ENCODE data around the gene EEF1A2.
"Not testable (repeated sequence)": the region's sequence is repeated elsewhere in the genome, so short reads cannot be mapped to it uniquely, and the experiment has no call there.

EEF1A2 gene

DNA sequence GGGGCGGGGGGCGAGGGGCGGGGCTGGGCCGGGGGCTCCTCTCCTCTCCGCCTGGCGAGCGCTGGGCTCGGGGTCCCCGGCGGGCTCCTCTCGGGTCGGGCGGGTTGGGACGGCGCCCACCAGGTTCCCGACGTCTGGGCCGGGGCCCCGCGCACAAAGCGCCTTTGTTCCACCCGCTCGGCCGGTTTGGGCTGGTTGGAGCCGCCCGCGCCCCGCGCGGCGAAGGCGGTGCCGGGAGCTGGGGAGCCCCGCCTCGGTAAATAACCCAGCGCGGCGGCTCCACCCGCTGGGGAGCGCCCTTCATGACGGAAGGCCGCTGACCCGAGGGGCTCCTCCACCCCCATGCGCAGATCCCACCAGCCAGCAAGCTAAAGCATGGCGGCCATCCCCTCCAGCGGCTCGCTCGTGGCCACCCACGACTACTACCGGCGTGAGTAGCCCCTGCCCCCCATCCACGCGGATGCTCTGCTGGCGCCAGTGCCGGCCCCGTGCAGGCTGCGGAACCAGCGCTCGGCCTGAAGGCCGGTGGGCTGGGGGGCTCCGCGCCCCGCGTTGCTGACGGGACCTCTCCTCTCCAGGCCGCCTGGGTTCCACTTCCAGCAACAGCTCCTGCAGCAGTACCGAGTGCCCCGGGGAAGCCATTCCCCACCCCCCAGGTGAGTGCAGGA, 22.2 kb upstream of the EEF1A2 start:
- peak; percentile 48 to 66 for DNase-seq (ENCODE audit: low read depth in 1 of 2, low spot score in 1 of 2)

- peak; percentile 71 to 77 for DNase-seq (ENCODE audit: low read depth in 1 of 2, low spot score in 1 of 2)
Measured at GRCh38 chr20:63520504-63520933, 21.6 kb upstream of the EEF1A2 start, which contains the start of gene PPDPF. PPDPF (plus strand) TSS chr20:63520765; CDS start chr20:63521309, 544 bp downstream.

- peak; percentile 46 to 51 for DNase-seq (ENCODE audit: low read depth in 1 of 2, low spot score in 1 of 2)
Measured at GRCh38 chr20:63519668-63520503, 21.0 kb upstream of the EEF1A2 start.

DNA sequence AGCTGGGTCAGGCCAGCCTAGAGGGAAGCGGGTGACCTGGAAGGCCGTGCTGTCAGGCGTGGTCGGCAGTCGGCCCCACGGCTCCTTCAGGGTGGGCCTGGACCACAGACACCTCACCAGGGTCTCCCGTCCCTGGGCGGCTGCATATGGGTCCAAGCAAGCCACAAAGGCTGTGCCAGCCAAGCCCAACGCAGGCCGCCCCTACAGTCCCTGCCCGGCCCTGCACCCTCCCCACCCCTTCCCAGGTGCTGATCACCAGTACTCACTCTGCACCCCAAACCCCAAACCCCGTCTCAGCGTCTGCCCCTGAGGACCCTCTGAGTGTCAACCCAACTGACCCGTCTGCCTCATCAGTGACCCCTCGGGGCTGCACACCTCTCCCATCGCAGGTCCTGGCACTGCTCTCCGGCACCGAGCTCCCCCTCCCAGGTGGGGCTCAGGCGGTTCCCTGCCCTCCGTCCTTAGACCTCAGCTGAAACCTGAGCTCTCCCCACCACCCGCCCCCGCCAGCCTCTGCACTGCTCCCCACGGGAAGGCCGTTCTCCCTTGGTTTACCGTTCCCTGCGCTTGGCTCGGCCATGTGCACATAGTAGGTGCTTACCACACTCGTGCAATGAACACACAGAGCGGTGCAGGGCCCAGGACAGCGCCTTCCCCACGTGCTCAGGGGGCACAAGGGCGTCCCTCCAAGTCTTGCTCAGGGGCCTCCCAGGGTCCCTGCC, 20.2 kb upstream of the EEF1A2 start:
- DNase-seq (ENCODE audit: low read depth in 1 of 2, low spot score in 1 of 2) = no peak

- no peak for DNase-seq (ENCODE audit: low read depth in 1 of 2, low spot score in 1 of 2)
Measured at GRCh38 chr20:63518351-63518861, 19.5 kb upstream of the EEF1A2 start.

DNA sequence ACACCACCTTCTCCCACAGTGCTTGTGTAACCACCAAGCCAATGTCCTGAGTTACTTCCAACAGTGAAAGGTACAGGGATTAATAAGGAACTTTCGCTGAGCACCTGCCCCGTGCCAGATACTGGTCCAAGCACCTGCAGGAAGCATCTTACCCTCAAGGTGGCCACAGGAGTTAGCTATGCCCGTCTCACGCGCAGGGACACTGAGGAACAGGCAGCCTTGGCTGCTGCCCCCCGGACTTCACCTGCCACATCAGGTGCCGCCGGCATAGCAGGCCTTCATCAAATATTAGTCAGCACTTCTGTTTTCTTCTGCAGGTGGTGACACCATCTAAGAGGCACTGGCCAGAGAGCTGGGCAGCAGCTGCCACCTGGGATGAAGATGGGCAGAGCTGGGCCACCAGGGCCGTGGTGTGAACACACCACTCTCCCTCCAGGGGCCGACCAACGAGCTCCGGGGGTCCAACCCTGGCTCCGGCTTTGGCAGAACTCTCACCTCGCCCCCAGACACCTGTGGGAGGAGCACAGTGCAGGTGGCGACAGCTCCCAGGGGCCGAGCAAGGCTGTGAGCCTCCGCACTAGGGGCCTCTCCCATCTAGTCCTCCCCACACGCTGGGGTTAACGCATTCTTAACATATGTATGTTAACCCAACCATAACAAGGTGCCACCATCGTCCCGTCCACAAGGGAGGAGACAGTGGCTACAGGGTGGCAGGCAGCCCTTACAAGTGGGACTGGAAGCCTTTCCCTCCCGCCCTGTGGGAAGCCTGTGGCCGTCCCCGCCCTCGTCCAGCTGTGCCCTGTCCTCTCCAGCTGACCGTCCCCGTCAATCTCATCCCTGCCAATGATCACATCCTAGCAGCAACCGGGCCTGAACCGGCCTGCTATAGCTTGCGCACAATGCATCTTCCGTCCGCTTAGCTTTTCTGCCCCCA, 18.8 kb upstream of the EEF1A2 start:
- DNase-seq (ENCODE audit: low read depth in 1 of 2, low spot score in 1 of 2) = no peak

DNA sequence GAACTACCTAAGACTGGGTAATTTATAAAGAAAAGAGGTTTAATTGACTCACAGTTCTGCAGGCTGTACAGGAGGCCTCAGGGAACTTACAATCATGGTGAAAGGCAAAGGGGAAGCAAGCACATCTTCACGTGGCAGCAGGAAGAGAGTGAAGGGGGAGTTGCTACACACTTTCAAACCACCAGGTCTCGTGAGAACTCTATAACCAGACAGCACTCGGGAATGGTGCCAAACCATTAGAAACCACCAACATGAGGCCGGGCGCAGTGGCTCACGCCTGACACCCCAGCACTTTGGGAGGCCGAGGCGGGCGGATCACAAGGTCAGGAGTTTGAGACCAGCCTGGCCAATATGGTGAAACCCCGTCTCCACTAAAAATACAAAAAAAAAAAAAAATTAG, 15.6 kb upstream of the EEF1A2 start:
- not testable (repeated sequence) for DNase-seq (ENCODE audit: low read depth in 1 of 2, low spot score in 1 of 2)

DNA sequence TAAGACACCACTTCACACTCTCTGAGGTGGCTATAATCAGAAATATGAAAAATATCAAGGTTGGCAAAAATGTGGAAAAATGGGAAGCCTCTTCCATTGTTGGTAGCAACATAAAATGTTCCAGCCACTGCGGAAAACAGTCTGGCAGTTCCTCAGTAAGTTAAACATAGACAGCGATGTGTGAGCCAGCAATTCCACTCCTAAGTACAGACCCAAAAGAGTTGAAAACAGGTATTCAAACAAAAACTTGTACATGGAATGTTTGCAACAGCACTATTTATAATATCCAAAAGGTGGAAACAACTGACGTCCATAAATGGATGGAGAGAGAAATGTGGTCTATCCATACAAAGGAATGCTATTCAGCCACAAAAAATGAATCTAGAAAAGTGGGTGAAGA, 14.3 kb upstream of the EEF1A2 start:
- DNase-seq (ENCODE audit: low read depth in 1 of 2, low spot score in 1 of 2) = no peak

DNA sequence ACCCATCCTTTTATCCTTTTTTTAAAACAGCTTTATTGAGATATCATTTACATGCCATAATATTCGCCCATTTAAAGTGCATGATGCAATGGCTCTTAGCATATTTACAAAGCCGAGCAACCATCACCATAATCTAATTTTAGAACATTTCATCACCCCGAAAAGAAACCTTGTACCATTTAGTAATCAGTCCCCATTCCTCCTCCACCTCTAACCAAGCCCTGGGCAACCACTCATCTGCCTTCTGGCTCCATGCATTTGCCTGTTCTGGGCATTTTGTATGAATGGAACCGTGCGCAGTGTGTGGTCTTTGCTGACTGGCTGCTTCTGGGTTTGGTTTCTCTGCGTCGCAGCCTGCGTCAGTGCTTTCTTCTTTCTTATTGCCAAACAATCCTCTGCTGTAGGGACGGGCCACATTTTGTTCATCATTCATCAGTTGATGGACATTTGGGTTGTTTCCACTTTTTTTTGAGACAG, 10.2 kb upstream of the EEF1A2 start:
- DNase-seq (ENCODE audit: low read depth in 1 of 2, low spot score in 1 of 2) = no peak

DNA sequence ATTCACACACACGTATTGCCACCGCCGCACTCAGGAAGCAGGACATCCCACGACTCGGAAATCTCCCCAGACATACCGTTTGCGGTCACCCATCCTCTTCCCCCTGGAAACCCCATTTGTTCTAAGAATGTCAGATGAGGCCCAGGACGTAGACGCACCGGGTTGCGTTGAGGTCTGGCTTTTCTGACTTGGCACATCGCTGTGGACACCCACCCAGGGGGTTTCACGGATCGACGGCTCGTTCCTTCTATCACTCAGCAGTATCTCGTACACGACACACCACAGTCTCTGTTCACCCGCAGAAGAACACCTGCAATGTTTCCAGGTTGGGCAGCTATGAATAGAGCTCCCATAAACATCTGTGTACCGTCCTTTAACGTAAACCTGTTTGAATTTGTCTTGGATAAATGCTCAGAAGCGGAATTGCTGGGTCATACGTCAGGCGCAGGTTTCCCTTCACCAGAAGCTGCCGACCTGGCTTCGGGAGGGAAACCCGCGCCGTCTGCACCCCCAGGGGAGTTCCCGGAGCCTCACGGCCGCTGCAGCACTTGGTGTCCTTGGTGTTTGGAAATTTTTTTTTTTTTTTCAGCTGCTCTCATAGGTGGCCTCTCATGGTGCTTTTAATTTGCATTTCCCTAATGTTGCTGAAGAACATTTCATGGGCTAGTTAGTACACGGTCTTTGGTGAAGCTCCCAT, 9.3 kb upstream of the EEF1A2 start:
- DNase-seq (ENCODE audit: low read depth in 1 of 2, low spot score in 1 of 2) = no peak

GRCh38 chr20:63507083-63507743, 8.3 kb upstream of the EEF1A2 start:
- no peak for DNase-seq (ENCODE audit: low read depth in 1 of 2, low spot score in 1 of 2)

DNA sequence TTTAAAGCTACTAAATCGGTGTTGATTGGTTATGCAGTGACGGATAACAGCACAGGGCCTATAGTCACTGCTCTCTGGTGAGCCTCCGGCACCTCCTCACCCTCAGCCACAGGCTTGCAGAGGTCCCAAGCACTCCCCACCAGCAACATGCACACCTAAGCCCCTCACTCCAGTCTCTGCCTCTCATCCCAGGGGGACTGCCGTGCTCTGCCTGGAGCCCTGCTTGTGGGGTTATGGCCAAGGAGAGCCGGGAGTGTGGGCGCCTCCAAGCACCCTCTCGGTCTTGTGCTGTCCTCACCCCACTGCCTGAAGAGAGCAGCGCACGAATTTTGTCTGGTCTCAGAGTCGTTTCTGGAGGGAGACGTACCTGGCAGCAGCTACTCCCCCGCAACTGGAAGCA, 6.8 kb upstream of the EEF1A2 start:
- no peak for DNase-seq (ENCODE audit: low read depth in 1 of 2, low spot score in 1 of 2)

DNA sequence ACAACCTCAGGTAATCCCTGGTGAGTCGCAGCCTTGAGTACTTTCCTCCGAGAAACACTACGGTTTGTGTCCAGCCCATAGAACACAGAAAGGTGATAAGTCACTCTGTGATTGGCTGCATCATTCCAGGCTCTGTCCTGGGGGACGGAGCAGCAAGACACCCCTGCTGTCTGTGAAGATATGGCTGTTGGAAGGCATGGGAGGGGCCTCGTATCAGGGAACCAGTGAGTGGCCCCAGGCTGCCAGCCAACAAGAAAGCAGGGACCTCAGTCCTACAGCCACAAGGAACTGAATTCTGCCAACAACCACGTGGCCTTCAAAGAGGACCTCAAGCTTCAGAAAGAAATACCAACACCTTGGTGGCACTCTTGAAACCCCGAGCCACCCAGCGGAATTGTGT, 6.4 kb upstream of the EEF1A2 start:
- no peak for DNase-seq (ENCODE audit: low read depth in 1 of 2, low spot score in 1 of 2)

DNA sequence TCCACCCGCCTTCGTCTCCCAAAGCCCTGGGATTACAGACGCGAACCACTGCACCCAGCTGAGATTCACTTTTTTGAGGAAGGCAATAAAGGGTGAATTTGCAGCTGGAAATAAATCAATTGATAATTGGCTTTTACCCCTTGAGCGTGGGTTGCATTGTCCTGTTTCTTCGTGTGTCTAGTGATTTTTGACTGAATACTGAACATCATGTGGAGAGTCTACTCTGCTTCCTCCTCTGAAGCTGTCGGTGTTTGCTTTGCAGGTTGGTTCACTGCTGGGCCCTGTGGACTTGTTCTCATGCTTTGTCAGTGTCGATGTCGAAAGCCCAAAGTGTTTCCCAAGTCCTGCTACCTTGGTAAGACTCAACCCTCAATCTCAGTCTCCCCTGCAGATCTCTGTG, 5.8 kb upstream of the EEF1A2 start:
- no peak for DNase-seq (ENCODE audit: low read depth in 1 of 2, low spot score in 1 of 2)

DNA sequence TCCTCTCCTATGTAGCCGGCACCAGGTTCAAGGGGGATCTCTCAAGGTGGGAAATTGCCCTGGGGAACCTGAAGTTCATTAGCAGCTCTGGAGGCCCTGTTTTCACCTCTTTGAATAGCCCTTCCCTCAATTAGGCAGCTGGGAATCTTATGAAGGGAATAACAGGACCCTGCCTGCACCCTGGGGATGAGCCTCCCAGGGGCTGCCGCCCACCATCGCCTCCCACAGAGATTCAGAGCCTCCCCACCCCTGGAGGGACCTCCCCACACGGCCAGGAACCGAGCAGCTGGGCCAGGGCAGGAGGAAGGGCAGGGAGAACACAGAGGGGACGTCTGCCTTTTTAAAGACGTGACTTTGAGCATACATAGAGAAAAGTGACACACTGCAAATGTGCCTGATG, 4.6 kb upstream of the EEF1A2 start:
- DNase-seq (ENCODE audit: low read depth in 1 of 2, low spot score in 1 of 2) = no peak

DNA sequence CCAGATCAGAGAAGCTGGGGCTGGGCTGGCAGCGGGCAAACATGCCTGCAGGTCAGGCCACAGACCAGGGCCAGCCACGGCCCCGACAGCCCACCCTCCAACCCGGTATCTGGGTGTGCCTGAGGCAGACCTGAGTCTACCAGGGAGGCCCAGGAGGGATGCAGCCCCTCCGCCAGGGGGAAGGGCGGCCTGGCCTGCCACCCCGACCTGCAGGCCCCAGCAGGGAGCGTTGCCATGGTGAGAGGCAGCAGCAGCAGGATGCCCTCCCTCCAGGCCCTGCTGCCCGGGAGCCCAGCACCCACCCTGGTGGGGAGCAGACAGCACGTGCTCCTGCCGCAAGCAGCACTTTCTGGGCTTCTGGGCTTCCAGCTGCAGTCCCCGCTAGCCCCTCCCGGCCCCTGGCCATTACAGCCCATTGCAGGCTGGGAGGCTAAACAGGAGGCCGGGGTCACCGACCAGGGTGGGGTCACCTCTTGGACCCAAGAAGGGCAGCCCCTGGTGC, 3.8 kb upstream of the EEF1A2 start:
- no peak for DNase-seq (ENCODE audit: low read depth in 1 of 2, low spot score in 1 of 2)

- no peak for DNase-seq (ENCODE audit: low read depth in 1 of 2, low spot score in 1 of 2)
Measured at GRCh38 chr20:63501818-63502670, 3.2 kb upstream of the EEF1A2 start.
